T-helper 1 cell treated with Interleukin-12 subunit alpha and Interleukin-12 subunit beta and Interleukin-4 antibody, amounts not matched to agents 30 ng/mL and 1 ng/mL, for 36 hours (primary cell): ENCODE measurements around the gene TBC1D5. TPM values are rescaled to one million over a fixed set of nuclear protein-coding genes. Genes with fewer than 3 reads are reported as not detected.

Source experiments
- intact Hi-C: fragments of 100-400 bp; cut with micrococcal nuclease; formaldehyde crosslinking; loops from one replicate; pipeline ENCODE4 v1.15.1; 2024
- total RNA-seq: library from RNA; stranded (reverse); gene quantifications from 2 replicates; pipeline ENCODE4 v1.2.3, GENCODE V29; 2022

TBC1D5 gene
- total RNA-seq, 1 donor from 2014 or later: 41.4 TPM

- intact Hi-C loops: no loop called here
Observed at GRCh38 chr3:17243621-17244020, 498.8 kb downstream of the TBC1D5 start.

GRCh38 chr3:17239417-17239816 is 503.0 kb downstream of the TBC1D5 start:
- intact Hi-C loops: loop anchor here (10.0 kb wide), 1 partner anchor 1195 kb away; no protein-coding TSS in a partner anchor

DNA sequence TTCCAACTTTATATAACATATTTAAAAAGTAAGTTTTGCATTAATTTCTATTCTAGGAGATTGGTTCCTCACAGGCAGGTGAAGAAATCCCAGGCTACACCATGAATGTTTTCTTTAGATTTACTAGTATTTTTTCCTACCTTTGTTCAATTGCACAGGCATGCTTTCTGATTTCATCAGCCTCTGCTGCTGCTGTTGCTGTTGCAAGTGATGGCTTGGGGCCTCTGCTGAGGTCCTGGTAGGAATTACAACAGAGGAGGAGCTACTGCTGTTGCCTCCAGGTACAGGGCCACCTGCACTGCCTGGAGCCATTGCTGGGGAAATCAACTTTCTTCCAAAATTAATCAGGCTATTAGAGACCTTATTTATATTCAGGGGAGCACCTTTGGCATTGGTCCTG is 504.4 kb downstream of the TBC1D5 start:
- intact Hi-C loops: loop anchor here (10.0 kb wide), 1 partner anchor 1193 kb away; no protein-coding TSS in a partner anchor

GRCh38 chr3:17235310-17235709 is 507.1 kb downstream of the TBC1D5 start:
- intact Hi-C loops: loop anchor here (10.0 kb wide), 1 partner anchor 1191 kb away; no protein-coding TSS in a partner anchor

- intact Hi-C loops: loop anchor here (5.0 to 10.0 kb wide), 4 partner anchors 147 to 1190 kb away; no protein-coding TSS in a partner anchor
Observed at GRCh38 chr3:17234382-17234781, 508.0 kb downstream of the TBC1D5 start.

DNA sequence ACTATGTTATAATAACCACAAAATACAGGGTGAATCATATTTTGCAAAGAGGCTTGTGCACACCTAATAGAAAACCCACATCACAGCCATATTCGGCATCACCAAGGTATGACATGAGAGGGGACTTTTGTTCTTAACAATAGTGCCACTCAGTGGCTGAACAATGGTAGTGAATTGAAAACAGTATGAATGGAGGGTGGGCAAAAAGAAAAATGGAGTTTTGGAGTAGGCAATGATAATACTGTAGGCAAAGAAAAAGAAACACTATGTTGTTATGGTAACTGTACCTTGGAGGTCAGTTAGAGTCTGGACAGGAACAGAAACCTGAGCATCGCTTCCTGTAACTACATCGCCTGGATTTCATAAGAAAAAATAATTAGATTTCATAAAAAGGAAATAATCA is 509.0 kb downstream of the TBC1D5 start:
- intact Hi-C loops: loop anchor here (1.0 to 10.0 kb wide), 12 partner anchors 82 to 1189 kb away; partner anchors contain the start of genes OXNAD1 and PLCL2

DNA sequence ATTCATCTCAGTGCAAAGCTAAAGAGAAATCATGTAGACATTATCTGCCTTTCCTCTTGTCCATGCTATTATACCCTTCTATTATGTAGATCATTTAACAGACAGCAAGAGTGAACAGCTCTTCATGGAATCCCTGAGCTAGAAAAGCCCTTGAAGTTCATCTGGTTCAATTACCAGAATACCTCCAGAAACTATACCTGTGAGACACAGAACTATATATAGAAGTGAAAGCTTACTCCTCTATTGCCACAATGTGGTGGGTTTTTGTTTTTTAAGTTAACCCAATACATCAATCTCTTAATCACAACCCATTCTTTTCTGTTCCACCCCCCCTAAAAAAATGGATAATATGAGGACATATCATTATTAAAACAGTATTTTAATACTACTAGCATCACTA is 510.0 kb downstream of the TBC1D5 start:
- intact Hi-C loops: loop anchor here (2.0 to 10.0 kb wide), 6 partner anchors 145 to 1188 kb away; no protein-coding TSS in a partner anchor

- intact Hi-C loops: loop anchor here (2.0 to 10.0 kb wide), 6 partner anchors 144 to 1187 kb away; no protein-coding TSS in a partner anchor
Observed at GRCh38 chr3:17231537-17232261, 510.7 kb downstream of the TBC1D5 start.

DNA sequence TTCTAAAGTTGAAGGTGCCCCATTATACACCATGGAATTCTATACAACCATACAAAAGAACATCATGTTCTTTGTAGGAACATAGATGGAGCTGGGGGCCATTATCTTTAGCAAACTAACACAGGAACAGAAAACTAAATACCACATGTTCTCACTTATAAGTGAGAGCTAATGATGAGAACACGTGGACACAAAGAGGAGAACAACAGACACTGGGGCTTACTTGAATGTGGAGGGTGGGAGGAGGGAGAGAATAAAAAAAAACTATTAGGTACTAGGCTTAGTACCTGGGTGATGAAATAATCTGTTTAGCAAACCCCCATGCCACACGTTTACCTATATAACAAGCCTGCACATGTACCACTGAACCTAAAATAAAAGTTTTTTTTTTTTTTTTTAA is 515.0 kb downstream of the TBC1D5 start:
- intact Hi-C loops: no loop called here

- intact Hi-C loops: no loop called here
Observed at GRCh38 chr3:17221529-17221928, 520.9 kb downstream of the TBC1D5 start.

DNA sequence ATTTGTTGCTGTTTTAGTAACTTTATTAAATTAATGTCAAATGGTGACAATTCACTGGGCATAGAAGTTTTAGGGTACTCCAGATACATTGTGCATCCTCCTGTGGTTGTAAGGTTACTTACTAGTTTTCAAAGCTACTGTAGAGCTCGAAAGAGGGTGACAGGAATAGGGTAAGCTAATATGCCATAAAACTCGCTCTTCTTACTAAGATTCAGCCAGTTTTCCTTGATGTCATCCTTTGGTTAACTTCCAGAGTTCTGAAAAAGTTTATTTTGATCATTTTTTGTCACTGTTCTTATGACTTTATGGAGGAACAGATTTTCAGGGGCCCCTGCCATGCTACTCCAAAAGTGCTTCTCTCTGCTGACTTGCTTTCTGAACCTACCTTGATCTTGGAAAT is 522.8 kb downstream of the TBC1D5 start:
- intact Hi-C loops: no loop called here

GRCh38 chr3:17218587-17218986 is 523.8 kb downstream of the TBC1D5 start:
- intact Hi-C loops: no loop called here

DNA sequence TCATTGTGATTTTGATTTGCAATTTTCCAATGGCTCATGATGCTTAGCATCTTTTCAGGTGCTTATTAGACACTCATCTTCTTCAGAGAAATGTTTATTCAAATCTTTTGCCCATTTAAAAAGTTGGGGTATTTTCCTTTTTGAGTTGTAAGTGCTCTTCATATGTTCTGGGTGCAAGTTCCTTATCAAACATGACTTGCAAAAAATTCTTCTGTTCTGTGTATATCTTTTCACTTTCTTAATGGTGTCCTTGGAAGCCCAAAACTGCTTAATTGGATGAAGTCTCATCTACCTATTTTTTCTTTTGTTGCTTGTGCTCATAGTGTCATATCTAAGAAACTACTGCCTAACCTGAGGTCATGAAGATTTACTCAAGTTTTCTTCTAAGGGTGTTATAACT is 524.8 kb downstream of the TBC1D5 start:
- intact Hi-C loops: no loop called here

DNA sequence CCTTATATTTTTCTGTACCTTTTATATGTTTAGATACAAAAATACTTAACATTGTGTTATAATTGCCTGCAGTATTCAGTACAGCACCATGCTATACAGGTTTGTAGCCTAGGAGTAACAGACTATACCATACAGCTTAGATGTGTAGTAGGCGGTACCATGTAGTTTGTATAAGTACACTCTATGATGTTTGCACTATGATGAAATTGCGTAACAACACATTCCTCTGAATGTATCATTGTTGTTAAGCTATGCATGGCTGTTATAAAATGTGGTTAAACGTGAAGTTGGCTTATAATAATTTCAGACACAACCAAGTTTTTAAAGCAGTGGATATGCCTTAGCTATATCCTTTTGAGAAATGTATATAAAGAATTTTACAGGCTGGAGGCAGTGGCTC is 529.3 kb downstream of the TBC1D5 start:
- intact Hi-C loops: no loop called here

DNA sequence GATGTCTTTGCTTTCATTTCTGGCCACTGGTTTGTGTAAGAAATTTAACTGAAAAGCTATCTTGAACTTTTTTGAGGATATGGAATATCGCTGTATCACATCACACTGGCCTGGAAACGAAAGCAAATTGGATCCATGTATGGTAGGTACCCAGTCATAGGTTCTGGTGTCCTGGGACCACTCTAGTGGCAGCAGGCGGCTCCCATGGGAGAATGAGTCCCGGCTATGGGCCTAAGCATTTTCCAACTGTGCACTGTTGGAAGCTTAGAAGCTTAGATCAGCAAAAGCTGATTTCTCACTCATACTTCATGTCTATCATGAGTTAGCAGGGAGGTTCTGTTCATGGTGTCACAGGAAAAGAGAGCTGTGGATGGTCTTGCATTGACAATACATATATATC is 534.5 kb downstream of the TBC1D5 start:
- intact Hi-C loops: loop anchor here (2.0 kb wide), 1 partner anchor 31 kb away; no protein-coding TSS in a partner anchor

DNA sequence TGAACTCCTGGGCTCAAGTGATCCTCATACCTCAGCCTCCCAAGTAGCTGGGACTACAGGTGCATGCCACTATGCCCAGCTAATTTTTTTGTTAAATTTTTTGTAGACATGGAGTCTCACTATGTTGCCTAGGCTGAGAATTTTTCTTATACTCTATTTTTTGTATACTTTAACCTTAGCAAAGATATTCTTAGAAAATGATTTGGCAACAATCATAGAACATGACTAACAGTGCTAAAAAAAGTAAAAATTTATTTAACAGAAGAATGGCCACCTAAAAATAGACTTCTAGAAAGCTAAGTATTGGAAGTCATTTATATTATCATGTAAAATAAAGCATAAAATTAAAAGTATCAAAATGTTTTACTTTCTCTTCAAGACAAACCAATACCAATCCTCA is 535.4 kb downstream of the TBC1D5 start:
- intact Hi-C loops: no loop called here

- intact Hi-C loops: no loop called here
Observed at GRCh38 chr3:17204049-17204650, 538.3 kb downstream of the TBC1D5 start.

DNA sequence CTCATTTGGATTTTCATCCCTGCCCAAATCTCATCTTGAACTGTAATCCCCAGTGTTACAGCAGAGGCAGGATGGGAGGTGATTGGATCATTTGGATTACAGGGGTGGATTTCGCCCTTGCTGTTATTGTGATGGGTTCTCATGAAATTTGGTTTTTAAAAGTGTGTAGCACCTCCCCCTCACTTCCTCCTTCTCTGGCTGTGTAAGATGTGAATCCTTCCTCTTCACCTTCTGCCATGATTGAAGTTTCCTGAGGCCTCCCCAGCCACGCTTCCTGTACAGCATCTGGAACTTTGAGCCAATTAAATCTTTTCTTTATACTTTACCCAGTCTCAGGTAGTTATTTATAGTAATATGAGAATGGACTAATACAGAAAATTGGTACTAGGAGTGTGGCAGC is 540.9 kb downstream of the TBC1D5 start:
- intact Hi-C loops: no loop called here

- intact Hi-C loops: no loop called here
Observed at GRCh38 chr3:17195856-17196604, 546.4 kb downstream of the TBC1D5 start.

GRCh38 chr3:17195192-17195611 is 547.2 kb downstream of the TBC1D5 start:
- intact Hi-C loops: no loop called here

GRCh38 chr3:17194116-17194515 is 548.3 kb downstream of the TBC1D5 start:
- intact Hi-C loops: no loop called here

- intact Hi-C loops: no loop called here
Observed at GRCh38 chr3:17192995-17193394, 549.4 kb downstream of the TBC1D5 start.
